ENCODE results near the gene ZNF239. TPM values are rescaled to one million over a fixed set of nuclear protein-coding genes. Genes with fewer than 3 reads are reported as not detected.

ZNF239 gene
- total and polyA plus RNA-seq, 2 of the 8 experiments (the other 6 are each of a cell fraction or from before 2014, with no cell fraction given): 2.4 to 11.4 TPM

GRCh38 chr10:43576062-43576461 lies 1.6 kb upstream of the ZNF239 start (continued):
- TF ChIP-seq, protein P1, sequence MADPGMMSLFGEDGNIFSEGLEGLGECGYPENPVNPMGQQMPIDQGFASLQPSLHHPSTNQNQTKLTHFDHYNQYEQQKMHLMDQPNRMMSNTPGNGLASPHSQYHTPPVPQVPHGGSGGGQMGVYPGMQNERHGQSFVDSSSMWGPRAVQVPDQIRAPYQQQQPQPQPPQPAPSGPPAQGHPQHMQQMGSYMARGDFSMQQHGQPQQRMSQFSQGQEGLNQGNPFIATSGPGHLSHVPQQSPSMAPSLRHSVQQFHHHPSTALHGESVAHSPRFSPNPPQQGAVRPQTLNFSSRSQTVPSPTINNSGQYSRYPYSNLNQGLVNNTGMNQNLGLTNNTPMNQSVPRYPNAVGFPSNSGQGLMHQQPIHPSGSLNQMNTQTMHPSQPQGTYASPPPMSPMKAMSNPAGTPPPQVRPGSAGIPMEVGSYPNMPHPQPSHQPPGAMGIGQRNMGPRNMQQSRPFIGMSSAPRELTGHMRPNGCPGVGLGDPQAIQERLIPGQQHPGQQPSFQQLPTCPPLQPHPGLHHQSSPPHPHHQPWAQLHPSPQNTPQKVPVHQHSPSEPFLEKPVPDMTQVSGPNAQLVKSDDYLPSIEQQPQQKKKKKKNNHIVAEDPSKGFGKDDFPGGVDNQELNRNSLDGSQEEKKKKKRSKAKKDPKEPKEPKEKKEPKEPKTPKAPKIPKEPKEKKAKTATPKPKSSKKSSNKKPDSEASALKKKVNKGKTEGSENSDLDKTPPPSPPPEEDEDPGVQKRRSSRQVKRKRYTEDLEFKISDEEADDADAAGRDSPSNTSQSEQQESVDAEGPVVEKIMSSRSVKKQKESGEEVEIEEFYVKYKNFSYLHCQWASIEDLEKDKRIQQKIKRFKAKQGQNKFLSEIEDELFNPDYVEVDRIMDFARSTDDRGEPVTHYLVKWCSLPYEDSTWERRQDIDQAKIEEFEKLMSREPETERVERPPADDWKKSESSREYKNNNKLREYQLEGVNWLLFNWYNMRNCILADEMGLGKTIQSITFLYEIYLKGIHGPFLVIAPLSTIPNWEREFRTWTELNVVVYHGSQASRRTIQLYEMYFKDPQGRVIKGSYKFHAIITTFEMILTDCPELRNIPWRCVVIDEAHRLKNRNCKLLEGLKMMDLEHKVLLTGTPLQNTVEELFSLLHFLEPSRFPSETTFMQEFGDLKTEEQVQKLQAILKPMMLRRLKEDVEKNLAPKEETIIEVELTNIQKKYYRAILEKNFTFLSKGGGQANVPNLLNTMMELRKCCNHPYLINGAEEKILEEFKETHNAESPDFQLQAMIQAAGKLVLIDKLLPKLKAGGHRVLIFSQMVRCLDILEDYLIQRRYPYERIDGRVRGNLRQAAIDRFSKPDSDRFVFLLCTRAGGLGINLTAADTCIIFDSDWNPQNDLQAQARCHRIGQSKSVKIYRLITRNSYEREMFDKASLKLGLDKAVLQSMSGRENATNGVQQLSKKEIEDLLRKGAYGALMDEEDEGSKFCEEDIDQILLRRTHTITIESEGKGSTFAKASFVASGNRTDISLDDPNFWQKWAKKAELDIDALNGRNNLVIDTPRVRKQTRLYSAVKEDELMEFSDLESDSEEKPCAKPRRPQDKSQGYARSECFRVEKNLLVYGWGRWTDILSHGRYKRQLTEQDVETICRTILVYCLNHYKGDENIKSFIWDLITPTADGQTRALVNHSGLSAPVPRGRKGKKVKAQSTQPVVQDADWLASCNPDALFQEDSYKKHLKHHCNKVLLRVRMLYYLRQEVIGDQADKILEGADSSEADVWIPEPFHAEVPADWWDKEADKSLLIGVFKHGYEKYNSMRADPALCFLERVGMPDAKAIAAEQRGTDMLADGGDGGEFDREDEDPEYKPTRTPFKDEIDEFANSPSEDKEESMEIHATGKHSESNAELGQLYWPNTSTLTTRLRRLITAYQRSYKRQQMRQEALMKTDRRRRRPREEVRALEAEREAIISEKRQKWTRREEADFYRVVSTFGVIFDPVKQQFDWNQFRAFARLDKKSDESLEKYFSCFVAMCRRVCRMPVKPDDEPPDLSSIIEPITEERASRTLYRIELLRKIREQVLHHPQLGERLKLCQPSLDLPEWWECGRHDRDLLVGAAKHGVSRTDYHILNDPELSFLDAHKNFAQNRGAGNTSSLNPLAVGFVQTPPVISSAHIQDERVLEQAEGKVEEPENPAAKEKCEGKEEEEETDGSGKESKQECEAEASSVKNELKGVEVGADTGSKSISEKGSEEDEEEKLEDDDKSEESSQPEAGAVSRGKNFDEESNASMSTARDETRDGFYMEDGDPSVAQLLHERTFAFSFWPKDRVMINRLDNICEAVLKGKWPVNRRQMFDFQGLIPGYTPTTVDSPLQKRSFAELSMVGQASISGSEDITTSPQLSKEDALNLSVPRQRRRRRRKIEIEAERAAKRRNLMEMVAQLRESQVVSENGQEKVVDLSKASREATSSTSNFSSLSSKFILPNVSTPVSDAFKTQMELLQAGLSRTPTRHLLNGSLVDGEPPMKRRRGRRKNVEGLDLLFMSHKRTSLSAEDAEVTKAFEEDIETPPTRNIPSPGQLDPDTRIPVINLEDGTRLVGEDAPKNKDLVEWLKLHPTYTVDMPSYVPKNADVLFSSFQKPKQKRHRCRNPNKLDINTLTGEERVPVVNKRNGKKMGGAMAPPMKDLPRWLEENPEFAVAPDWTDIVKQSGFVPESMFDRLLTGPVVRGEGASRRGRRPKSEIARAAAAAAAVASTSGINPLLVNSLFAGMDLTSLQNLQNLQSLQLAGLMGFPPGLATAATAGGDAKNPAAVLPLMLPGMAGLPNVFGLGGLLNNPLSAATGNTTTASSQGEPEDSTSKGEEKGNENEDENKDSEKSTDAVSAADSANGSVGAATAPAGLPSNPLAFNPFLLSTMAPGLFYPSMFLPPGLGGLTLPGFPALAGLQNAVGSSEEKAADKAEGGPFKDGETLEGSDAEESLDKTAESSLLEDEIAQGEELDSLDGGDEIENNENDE (IDR thresholded peaks at IDR 0.05; ENCODE audit: insufficient replicate concordance, low read length): no peak
